Measurements from ENCODE around the gene CMC4.

GRCh38 chrX:155105919-155106318, 35.0 kb upstream of the CMC4 start:
- TF ChIP-seq CTCF (IDR thresholded peaks at IDR 0.05; ENCODE audit: insufficient read depth, low read length) (no peak), POLR2AphosphoS5 (IDR thresholded peaks at IDR 0.05; ENCODE audit: low read depth) (no peak), SPI1 (IDR thresholded peaks at IDR 0.05; ENCODE audit: borderline replicate concordance, low read depth) (no peak), GABPA (IDR thresholded peaks at IDR 0.05; ENCODE audit: low read depth) (no peak)
- TF ChIP-seq, protein P1, sequence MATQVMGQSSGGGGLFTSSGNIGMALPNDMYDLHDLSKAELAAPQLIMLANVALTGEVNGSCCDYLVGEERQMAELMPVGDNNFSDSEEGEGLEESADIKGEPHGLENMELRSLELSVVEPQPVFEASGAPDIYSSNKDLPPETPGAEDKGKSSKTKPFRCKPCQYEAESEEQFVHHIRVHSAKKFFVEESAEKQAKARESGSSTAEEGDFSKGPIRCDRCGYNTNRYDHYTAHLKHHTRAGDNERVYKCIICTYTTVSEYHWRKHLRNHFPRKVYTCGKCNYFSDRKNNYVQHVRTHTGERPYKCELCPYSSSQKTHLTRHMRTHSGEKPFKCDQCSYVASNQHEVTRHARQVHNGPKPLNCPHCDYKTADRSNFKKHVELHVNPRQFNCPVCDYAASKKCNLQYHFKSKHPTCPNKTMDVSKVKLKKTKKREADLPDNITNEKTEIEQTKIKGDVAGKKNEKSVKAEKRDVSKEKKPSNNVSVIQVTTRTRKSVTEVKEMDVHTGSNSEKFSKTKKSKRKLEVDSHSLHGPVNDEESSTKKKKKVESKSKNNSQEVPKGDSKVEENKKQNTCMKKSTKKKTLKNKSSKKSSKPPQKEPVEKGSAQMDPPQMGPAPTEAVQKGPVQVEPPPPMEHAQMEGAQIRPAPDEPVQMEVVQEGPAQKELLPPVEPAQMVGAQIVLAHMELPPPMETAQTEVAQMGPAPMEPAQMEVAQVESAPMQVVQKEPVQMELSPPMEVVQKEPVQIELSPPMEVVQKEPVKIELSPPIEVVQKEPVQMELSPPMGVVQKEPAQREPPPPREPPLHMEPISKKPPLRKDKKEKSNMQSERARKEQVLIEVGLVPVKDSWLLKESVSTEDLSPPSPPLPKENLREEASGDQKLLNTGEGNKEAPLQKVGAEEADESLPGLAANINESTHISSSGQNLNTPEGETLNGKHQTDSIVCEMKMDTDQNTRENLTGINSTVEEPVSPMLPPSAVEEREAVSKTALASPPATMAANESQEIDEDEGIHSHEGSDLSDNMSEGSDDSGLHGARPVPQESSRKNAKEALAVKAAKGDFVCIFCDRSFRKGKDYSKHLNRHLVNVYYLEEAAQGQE (IDR thresholded peaks at IDR 0.05; ENCODE audit: insufficient replicate concordance, low read depth), result no peak

All from HL-60 (cell line).